Astrocyte (in vitro differentiated cells and primary cell): ENCODE results near the gene CCDC88B.
A peak's percentile ranks its signal among the peaks of the same experiment; 100 is the strongest.

Experiments used
- CTCF ChIP-seq: IDR thresholded peaks from 2 replicates; pipeline ENCODE4 v1.5.1; 2011; ENCODE audit warnings: low read depth, mild to moderate bottlenecking, inconsistent platforms, low read length, moderate library complexity; ENCODE audit not compliant: insufficient read depth
- EZH2 ChIP-seq: IDR thresholded peaks from 2 replicates; pipeline ENCODE4 v1.6.1; 2012; ENCODE audit warnings: mild to moderate bottlenecking, low read length, inconsistent platforms; ENCODE audit not compliant: insufficient read depth

- TF ChIP-seq CTCF (peak; percentile 36), EZH2 (no peak)
Observed at GRCh38 chr11:64356498-64357411, 16.8 kb downstream of the CCDC88B start.
